Raji (cell line): ENCODE results near the gene CEP43.

Experiments
- POLR2A ChIP-seq: IDR thresholded peaks from 2 replicates; pipeline ENCODE4 v1.6.1; 2011; ENCODE audit warnings: low read depth, low read length, control low read depth; ENCODE audit not compliant: insufficient read depth

The CEP43 gene, protein sequence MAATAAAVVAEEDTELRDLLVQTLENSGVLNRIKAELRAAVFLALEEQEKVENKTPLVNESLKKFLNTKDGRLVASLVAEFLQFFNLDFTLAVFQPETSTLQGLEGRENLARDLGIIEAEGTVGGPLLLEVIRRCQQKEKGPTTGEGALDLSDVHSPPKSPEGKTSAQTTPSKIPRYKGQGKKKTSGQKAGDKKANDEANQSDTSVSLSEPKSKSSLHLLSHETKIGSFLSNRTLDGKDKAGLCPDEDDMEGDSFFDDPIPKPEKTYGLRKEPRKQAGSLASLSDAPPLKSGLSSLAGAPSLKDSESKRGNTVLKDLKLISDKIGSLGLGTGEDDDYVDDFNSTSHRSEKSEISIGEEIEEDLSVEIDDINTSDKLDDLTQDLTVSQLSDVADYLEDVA

DNA sequence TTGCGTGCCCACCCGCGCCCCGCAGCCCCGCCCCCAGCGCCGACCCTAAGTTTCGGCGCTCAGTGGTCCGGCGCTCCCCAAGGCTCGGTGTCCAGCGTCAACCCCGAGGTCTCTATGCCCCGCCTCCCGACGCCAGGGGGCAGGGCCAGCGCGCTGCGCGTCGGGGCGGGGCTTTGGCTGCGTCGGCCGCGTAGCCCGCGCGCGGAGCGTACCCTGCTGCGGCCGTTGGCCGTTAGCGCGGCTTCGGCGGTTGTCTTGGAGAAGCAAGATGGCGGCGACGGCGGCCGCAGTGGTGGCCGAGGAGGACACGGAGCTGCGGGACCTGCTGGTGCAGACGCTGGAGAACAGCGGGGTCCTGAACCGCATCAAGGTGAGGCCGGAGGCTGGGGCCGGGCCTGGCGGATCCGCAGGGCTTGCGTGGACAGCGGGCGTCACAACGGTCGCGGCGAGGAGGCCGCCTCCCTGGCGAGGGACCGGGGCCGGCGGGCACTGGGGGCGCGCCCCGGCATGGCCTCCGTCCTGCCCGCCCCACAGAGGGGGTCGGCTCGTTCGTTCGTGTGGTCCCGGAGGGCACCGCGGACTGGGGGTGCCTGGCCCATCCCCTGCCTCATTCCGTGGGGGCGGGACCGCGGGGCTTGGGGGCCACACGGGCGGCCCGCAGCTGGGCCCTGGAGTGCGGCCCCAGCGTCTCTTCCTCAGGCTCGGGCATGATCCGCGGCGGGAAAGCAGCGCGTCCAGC lies at the start of gene CEP43:
TSS of gene CEP43 (plus strand) at position 253 of the 739 bp plus-strand sequence. CDS start at position 269, 16 bp downstream.
- peak; percentile 89 for TF ChIP-seq POLR2A

DNA sequence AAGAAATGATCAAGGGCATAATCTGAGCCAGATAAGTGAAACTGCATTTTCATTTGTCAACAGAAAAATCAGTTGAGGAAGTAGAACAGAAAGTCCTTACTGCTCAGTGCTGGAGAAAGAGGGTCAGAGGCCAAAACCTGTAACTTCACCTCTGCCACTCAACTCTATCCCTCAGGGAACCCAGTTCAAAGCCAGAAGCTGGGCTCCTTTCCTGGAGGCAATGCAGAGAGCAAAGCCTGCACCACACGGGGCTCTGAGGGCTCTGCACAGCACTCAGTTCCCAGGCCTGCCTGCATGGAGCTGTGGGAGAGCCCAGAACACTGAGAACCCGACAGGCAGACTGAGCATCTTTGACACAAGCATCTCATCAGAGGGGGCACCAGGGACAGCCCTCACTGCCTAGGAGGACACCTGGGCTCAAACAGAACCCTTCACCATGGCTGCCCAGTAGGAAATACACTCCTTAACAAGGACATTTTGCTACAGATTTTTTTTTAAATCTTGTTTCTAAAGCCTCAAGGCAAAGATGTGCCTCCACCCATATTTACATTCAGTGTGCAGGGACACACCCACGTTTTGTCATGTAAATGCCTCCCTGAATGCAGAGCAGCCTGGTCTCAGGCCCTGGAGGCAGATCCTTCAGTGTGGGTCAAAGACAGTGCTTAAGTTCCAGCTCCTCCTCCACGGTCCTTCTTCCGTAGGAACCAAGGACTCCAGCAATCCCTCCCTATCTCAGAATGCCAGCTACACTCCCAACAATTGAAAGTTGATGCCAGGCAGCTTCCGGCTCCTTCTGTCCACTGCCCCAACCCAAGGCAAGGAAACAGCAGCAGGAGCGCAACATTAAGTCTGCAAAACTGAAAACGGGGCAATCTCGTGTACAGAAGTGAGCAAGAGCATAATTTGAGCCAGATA lies 49.4 kb upstream of the CEP43 start:
- TF ChIP-seq POLR2A: no peak

DNA sequence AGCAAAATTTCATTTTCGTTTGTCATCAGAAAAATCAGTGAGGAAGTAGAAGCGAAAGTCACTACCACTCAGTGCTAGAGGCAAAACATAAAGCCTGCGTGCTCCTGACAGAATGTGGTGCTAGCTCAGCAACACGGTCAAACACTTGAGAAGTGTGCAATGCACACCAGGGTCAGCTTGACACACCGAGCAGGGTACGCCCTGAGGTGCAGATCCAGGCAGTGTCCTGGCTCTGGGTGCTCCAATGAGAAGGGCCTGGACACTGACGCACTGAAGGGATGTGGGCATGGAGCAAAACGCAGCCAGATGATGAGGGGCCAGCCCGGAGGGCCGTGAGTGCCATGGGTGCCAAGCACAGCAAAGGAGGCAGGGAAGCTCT lies 48.8 kb upstream of the CEP43 start:
- TF ChIP-seq POLR2A: no peak

DNA sequence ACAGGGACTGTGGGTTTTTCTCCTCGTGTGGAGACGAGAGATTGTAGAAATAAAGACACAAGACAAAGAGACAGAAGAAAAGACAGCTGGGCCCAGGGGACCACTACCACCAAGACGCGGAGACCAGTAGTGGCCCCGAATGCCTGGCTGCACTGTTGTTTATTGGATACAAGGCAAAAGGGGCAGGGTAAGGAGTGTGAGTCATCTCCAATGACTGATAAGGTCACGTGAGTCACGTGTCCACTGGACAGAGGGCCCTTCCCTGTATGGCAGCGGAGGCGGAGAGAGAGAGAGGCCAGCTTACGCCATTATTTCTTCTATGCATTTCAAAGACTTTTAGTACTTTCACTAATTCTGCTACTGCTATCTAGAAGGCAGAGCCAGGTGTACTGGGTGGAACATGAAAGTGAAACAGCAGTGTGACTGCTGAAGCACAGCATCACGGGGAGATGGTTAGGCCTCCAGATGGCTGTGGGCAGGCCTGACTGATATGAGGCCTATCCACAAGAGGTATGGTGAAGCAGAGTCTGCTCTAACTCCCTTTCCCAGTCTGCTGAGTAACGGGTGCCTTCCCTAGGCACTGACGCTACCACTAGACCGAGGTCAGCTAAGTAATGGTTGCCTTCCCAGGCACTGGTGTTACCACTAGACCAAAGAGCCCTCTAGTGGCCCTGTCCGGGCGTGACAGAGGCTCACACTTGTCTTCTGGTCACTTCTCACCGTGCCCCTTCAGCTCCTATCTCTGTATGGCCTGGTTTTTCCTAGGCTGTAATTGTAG lies 48.1 kb upstream of the CEP43 start:
- TF ChIP-seq POLR2A: peak; percentile 36; the same call in 1 of the 2 replicates

DNA sequence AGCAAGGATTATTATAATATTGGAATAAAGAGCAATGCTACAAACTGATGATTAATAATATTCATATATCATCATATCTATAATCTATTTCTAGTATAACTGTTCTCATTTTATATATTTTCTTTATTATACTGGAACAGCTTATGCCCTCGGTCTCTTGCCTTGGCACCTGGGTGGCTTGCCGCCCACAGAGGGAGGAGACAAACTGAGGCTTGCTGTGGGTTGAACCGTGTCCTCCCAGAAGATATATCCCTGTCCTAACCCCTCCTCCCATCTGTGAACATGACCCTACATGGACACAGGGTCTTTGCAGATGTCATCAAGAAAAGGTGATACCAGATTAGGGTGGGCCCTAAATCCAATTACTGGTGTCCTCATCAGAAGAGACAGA lies 47.5 kb upstream of the CEP43 start:
- no peak for TF ChIP-seq POLR2A

DNA sequence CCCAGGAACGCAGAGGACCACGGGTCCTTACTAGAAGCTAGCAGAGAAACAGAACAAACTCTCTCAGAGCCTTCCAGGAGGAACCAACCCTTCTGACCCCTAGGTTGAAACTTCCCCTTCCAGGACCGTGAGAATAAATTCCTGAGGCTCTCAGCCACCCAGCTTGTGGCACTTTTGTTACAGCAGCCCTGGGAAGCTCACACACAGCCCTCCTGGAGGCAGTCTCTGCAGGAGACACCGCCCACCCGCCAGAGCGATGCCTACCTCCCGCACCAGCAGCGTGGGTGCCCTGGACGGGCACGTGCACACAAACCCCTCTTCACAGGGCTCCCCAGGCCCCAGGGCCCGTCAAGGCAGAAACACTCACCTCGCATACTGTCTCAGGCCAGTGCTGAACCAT lies 47.1 kb upstream of the CEP43 start:
- TF ChIP-seq POLR2A: no peak

DNA sequence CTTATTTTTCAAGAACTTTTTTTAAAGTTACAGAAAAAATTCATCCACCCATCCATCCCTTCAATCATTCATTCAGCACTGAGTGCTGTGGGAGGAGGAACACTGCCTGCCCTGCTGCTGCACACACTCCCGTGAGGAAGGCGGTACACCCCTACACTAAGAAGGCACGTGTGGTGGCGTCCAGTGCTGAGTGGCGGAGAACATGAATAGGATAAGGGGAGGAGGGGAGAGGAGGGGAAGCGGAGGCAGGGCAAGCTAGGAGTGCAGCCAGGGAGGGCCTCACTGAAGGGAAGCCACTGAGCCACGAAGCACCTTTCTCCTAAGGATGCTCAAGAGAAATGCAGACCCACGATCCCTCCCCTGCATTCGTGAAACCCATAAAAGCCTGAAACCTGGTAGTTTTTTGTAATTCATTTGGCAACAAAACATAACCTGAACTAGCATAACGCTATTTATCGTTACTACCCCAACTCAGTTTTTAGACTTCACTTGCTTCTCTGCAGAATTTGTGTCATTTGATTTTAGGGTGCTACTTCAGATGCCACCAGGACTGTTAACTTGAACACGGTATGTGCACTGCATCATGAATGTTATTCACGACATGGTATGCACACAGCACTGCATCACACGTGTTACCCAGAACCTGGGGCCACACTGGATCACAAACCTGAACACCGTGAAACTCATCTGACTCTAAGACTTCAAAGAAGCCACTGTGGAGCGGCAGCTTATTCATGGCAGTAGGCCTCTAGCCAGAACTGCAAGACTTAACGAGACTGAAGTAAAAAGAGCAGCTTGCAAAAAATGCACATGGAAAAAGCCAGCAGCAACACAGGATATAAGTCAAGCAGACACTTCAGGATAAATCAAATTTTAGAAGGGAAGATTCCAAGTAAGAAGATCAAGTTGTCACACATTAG lies 46.4 kb upstream of the CEP43 start:
- no peak for TF ChIP-seq POLR2A

DNA sequence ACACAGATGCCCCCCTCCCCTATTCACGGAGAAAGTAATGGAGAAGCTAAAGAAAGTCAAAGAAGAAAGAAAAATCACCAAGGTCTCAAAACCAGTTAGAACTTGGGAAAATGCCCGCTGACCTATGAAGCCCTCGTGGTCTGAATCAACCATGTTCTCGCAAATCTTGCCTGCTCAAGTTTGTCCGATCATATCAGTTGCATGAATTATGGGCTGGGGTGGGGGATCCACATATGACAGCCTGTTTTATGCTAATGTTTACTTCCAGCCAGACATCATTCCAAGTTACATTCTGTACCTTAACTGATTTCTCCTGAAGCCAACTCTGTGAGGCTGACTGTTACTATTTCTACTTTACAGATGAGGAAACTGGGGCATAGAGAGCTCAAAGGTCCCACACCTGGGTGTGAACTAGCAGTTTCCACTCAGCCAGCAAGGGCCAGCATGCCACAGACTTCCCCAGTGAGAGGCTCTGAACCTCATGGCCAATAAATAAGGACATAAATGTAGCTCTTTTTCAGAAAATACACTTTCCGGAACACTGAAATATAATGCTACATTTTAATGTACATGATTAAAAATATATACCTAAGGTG lies 45.0 kb upstream of the CEP43 start:
- no peak for TF ChIP-seq POLR2A

DNA sequence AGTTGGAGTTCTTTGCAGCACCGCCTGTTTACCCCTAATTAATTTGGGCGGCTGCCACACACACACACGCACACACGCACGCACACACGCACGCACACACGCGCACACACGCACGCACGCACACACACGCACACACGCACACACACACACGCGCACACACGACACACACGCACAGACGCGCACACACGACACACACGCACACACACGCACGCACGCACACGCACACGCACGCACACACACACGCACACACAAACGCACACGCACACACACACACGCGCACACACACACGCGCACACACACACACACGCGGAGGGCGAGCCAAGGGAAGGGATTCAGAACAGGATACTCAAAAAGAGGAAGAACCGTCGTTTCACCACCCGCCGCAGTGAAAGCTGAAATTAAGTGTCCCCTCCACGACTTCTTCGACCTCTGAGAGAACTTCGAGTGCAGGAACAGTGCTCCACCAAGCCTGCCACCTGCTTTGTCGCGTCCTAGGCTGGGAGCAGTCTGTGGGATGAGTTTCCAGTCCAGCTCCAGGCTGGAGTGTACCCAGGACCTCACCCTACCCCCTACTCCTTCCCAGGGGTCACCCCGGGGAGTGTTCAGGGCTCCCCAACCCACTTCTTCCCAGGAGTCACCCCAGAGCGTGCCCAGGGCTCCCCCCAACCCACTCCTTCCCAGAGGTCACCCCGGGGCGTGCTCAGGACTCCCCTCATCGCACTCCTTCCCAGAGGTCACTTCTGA lies 43.9 kb upstream of the CEP43 start:
- no peak for TF ChIP-seq POLR2A

DNA sequence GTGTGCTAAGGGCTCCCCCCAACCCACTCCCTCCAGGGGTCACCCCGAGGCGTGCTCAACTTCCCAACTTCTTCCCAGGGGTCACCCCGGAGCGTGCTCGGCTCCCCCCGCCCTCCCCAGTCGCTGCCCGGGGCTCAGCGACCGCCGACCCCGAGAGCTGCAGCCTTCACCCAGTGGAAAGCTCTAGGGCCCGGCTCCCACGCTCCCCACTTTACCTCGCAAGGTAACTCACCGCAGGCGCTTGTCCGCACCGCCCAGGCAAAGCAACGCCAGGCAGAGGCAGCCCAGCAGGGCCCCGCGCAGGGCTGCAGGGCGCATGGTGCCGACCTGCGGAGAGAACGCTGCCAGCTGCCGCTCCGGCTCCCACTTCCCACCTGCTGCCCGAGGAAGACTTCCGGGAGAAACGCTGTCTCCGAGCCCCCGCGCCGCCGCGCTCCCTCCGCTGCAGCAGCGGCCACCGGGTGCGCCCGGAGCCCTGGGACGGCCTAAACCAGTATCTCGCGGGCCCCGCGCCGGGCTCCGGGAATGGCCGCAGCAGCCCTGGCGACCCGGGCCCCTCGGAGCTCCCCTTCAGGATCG lies 43.2 kb upstream of the CEP43 start:
- TF ChIP-seq POLR2A: no peak

DNA sequence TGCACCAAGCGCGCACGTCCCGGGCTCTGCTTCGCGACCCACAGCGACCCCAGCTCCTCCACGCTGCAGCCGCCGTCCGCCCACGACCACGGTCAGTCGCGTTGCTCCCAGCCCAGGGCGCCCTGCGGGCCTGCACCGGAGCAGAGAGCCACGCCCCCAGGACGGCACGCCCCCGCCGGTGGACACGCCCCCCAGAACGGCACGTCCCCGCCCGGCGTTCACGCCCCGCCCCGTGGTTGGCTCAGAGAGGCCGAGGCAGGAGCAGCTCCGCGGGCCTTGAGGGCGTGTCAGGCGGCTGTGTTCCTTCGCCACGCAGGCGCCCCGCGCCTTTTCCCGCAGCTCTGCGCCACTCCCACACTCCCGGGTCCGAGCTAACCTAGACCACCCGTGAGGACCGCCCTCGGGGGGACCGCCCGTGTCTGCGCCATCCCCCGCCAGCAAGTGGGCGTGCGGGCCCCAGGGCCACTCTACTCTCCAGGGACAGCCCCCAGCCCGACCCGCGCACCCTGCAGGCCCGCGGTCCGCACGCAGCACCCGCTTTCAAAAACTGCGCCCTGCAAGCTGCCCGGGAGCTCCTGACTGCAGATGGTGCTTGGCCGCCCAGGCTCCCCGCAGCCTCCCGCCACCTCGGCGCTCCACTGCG lies 42.6 kb upstream of the CEP43 start, which contains the start of gene RNASET2:
TSS of gene RNASET2 (minus strand) at position 107 of the 643 bp plus-strand sequence. CDS start 368 bp downstream, outside the sequence.
- peak; percentile 89 for TF ChIP-seq POLR2A
